GM12891 (cell line): ENCODE measurements around the gene PIWIL4.

Experiments used
- POLR2A ChIP-seq: IDR thresholded peaks from 2 replicates; pipeline ENCODE4 v1.6.1; 2011; ENCODE audit warnings: low read depth, low read length, control low read depth
- POLR2AphosphoS5 ChIP-seq: IDR thresholded peaks from 2 replicates; pipeline ENCODE4 v1.6.1; 2011; ENCODE audit warnings: low read depth, low read length, control low read depth

DNA sequence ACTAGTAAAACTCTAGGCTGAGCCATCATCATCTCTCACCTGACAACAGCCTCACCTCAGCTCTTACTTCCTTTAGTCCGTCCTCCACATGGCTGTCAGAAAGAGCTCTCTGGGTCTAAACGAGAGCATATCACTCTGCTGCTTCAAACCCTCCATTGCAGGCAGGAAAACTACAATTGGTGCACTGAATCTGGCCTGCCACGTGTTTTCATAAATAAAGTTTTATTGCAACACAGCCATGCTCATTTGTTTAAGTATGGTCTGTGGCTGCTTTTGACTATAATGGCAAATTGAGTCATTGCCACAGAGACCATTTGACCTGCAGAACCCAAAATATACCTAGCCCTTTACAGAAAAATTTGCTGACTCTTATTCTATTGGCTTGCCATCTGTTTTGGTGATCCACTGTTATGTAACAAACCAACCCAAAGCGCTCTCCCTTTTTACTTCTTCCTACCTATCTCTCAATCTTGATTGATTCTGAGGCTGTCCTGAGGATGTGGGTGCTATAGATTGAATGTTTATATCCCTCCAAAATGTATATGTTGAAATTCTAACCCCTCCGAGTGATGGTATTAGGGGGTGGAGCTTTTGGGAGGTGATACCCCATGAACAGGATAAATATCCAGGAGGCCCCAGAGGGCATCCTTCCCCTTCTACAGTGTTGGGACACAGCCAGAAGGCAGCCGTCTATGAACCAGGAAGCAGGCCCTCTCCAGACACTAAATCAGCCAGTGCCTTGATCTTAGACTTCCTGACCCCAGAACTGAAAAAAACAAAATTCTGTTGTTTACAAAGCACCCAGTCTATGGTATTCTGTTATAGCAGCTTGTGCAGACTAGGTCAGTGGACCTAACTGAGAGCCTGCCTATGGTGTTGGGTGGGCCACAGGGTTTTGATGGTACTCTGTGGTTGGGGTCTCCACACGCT, 99.9 kb downstream of the PIWIL4 start:
- TF ChIP-seq POLR2A: no peak
- no peak for TF ChIP-seq POLR2AphosphoS5
